Measurements from ENCODE around the gene LIN37. TPM values are rescaled to one million over a fixed set of nuclear protein-coding genes. Genes with fewer than 3 reads are reported as not detected.

LIN37 gene
- total RNA-seq, 1 donor from 2014 or later = 14.3 TPM

GRCh38 chr19:35774274-35775045 lies 26.1 kb downstream of the LIN37 start:
- CTCF ChIA-PET = no interaction called here
- peak overlapping the region; percentile 79 for H3K4me3 Mint-ChIP-seq
- ATAC-seq (ENCODE audit: low read depth) (no peak), DNase-seq (no peak)
- TF ChIP-seq, protein P1, sequence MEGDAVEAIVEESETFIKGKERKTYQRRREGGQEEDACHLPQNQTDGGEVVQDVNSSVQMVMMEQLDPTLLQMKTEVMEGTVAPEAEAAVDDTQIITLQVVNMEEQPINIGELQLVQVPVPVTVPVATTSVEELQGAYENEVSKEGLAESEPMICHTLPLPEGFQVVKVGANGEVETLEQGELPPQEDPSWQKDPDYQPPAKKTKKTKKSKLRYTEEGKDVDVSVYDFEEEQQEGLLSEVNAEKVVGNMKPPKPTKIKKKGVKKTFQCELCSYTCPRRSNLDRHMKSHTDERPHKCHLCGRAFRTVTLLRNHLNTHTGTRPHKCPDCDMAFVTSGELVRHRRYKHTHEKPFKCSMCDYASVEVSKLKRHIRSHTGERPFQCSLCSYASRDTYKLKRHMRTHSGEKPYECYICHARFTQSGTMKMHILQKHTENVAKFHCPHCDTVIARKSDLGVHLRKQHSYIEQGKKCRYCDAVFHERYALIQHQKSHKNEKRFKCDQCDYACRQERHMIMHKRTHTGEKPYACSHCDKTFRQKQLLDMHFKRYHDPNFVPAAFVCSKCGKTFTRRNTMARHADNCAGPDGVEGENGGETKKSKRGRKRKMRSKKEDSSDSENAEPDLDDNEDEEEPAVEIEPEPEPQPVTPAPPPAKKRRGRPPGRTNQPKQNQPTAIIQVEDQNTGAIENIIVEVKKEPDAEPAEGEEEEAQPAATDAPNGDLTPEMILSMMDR (IDR thresholded peaks at IDR 0.05) = no peak
- POLR2A ChIA-PET = interaction anchor here (0.6 to 0.7 kb wide), 2 partner anchors 254 to 1076 kb away, joined by 4 read pairs; no protein-coding TSS in a partner anchor
- H3K27me3 Mint-ChIP-seq = no peaks in the 10 kb centered on the region
- no peaks in the 10 kb centered on the region for H3K9me3 Mint-ChIP-seq
- intact Hi-C loops (cut with micrococcal nuclease) = loop anchor here (1.0 to 5.0 kb wide), 7 partner anchors 16 to 157 kb away; partner anchors contain the start of genes APLP1, COX6B1, LIN37 and PROSER3
- peaks cover 9% of the 10 kb centered on the region for H3K4me1 Mint-ChIP-seq
- no peak overlapping the region for H3K27ac Mint-ChIP-seq
- H3K36me3 Mint-ChIP-seq (ENCODE audit: low read depth) = no peaks in the 10 kb centered on the region

DNA sequence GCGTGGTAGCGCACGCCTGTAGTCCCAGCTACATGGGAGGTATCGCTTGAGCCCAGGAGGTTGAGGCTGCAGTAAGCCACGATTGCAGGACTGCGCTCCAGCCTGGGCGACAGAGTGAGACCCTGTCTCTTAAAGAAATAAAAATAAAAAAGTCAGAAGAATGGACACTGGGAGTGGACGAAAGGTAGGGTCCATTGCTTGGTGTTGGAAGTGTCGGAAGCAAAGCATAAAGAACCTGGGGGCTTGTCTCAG lies 26.6 kb downstream of the LIN37 start:
- no peaks in the 10 kb centered on the region for H3K27me3 Mint-ChIP-seq
- peaks cover 9% of the 10 kb centered on the region for H3K4me1 Mint-ChIP-seq
- POLR2A ChIA-PET = interaction anchor here (0.6 kb wide), 1 partner anchor 254 kb away, joined by 4 read pairs; no protein-coding TSS in a partner anchor
- ATAC-seq (ENCODE audit: low read depth) (no peak), DNase-seq (no peak)
- no peaks in the 10 kb centered on the region for H3K36me3 Mint-ChIP-seq (ENCODE audit: low read depth)
- peak overlapping the region; percentile 79 for H3K4me3 Mint-ChIP-seq
- CTCF ChIA-PET = no interaction called here
- no peak overlapping the region for H3K27ac Mint-ChIP-seq
- no peaks in the 10 kb centered on the region for H3K9me3 Mint-ChIP-seq
- TF ChIP-seq, protein P1 (IDR thresholded peaks at IDR 0.05) = no peak
- intact Hi-C loops (cut with micrococcal nuclease) = loop anchor here (1.0 to 5.0 kb wide), 7 partner anchors 17 to 156 kb away; partner anchors contain the start of genes APLP1, COX6B1, LIN37 and PROSER3

DNA sequence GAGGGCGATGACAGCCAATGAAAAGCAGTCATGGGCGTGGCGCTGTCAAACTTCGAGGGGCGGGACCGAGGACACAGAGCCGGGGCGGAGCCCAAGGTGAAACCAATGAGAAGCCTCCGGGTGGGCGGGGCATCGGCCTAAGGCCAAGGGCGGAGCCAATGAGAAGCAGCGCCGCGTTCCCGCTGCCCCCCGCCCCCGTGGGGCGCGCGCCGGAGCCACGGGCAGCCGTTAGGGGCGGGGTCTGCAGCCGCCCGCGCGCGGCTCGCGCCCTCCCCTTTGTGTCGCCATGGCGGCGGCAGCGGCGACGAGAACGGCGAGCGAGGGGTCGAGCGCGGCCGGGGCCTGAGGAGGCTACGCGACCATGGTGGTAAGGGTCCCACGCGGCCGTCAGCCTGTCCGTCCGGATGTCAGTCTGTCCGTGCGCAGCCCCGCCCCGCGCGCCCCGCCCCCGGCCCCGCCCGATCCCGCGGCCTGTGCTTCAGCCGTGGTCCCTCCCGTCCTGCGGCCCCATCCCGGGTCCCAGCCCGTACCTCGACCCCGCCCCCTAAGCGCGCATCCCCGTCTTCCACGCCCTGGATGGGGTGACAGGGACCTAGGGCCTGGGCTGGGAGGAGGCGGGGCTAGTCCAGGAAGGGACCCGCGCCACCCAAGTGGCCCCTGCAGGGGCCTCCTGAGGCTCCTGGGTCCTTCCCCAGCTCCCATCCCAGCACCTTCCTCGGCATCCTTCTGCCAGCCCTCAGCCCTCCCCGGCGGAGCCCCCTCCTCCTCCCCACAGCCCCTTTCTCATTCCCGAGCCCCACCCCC lies 27.1 kb downstream of the LIN37 start, which contains the start of gene ARHGAP33:
ARHGAP33 (plus strand) TSS at position 267 of the 804 bp plus-strand sequence; CDS start at position 362, 95 bp downstream.
- peak; percentile 97 for DNase-seq
- H3K27me3 Mint-ChIP-seq = no peaks in the 10 kb centered on the region
- peaks cover 9% of the 10 kb centered on the region for H3K4me1 Mint-ChIP-seq
- peak within 1 kb of the TSS; percentile 79 for H3K4me3 Mint-ChIP-seq
- no peak within 1 kb of the TSS for H3K27ac Mint-ChIP-seq
- CTCF ChIA-PET = no interaction called here
- intact Hi-C loops (cut with micrococcal nuclease) = loop anchor here (1.0 to 5.0 kb wide), 7 partner anchors 17 to 156 kb away; partner anchors contain the start of genes APLP1, COX6B1, LIN37 and PROSER3
- no peaks in the 10 kb centered on the region for H3K36me3 Mint-ChIP-seq (ENCODE audit: low read depth)
- no peaks in the 10 kb centered on the region for H3K9me3 Mint-ChIP-seq
- POLR2A ChIA-PET = interaction anchor here (0.6 to 1.7 kb wide), 2 partner anchors 31 to 253 kb away, joined by 4 to 7 read pairs; no protein-coding TSS in a partner anchor
- TF ChIP-seq, protein P1 (IDR thresholded peaks at IDR 0.05) = no peak
- peak; percentile 99 for ATAC-seq (ENCODE audit: low read depth)

- POLR2A ChIA-PET = interaction anchor here (1.1 to 1.7 kb wide), 2 partner anchors 32 to 39 kb away, joined by 3 to 7 read pairs; no protein-coding TSS in a partner anchor
- DNase-seq (no peak), ATAC-seq (ENCODE audit: low read depth) (no peak)
- intact Hi-C loops (cut with micrococcal nuclease) = loop anchor here (5.0 kb wide), 2 partner anchors 84 to 91 kb away; partner anchors contain the start of gene APLP1
- peaks cover 3% of the 10 kb centered on the region for H3K36me3 Mint-ChIP-seq (ENCODE audit: low read depth)
- H3K9me3 Mint-ChIP-seq = no peaks in the 10 kb centered on the region
- H3K27me3 Mint-ChIP-seq = no peaks in the 10 kb centered on the region
- no peak overlapping the region for H3K27ac Mint-ChIP-seq
- TF ChIP-seq, protein P1 (IDR thresholded peaks at IDR 0.05) = no peak
- CTCF ChIA-PET = no interaction called here
- H3K4me3 Mint-ChIP-seq = peak overlapping the region; percentile 78
- peaks cover 9% of the 10 kb centered on the region for H3K4me1 Mint-ChIP-seq
Measured at GRCh38 chr19:35776102-35776788, 27.9 kb downstream of the LIN37 start.
